ENCODE results near the gene GALNT2.

The GALNT2 gene

DNA sequence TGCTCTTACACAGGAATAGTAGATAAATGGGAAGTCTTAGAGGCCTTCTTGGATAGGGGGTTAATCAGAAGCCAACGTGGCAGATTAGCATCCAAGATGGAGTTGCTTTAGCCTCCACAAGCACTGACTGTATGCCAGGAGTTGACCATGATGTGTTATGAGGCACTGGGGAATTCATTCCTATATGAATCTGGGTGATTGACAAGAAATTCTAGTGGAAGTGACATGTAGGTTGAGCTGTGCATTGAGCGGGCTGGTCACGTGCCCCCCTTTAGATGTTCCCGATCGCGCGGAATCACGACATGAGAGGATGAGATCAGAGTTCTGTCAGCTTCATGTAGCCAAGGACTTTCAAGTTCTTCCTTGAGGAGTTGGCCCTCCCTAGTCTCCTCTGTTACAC, 31.7 kb downstream of the GALNT2 start:
- no peak for TF ChIP-seq TAF1 (IDR thresholded peaks at IDR 0.05; ENCODE audit: borderline replicate concordance, insufficient read depth, low read length)
- no peak for TF ChIP-seq FOXP2 (optimal IDR thresholded peaks at IDR 0.05; ENCODE audit: borderline replicate concordance, extremely low read depth, extremely low read length, insufficient read depth)
- no peak for TF ChIP-seq SIN3A (IDR thresholded peaks at IDR 0.05; ENCODE audit: borderline replicate concordance, insufficient read depth, low read length)
- TF ChIP-seq, protein P1, sequence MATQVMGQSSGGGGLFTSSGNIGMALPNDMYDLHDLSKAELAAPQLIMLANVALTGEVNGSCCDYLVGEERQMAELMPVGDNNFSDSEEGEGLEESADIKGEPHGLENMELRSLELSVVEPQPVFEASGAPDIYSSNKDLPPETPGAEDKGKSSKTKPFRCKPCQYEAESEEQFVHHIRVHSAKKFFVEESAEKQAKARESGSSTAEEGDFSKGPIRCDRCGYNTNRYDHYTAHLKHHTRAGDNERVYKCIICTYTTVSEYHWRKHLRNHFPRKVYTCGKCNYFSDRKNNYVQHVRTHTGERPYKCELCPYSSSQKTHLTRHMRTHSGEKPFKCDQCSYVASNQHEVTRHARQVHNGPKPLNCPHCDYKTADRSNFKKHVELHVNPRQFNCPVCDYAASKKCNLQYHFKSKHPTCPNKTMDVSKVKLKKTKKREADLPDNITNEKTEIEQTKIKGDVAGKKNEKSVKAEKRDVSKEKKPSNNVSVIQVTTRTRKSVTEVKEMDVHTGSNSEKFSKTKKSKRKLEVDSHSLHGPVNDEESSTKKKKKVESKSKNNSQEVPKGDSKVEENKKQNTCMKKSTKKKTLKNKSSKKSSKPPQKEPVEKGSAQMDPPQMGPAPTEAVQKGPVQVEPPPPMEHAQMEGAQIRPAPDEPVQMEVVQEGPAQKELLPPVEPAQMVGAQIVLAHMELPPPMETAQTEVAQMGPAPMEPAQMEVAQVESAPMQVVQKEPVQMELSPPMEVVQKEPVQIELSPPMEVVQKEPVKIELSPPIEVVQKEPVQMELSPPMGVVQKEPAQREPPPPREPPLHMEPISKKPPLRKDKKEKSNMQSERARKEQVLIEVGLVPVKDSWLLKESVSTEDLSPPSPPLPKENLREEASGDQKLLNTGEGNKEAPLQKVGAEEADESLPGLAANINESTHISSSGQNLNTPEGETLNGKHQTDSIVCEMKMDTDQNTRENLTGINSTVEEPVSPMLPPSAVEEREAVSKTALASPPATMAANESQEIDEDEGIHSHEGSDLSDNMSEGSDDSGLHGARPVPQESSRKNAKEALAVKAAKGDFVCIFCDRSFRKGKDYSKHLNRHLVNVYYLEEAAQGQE (IDR thresholded peaks at IDR 0.05; ENCODE audit: insufficient read depth in 1 of 2, low read depth in 2 of 2, low read length in 2 of 2): no peak
- no peak for TF ChIP-seq POLR2AphosphoS5 (IDR thresholded peaks at IDR 0.05; ENCODE audit: low read depth, low read length)

DNA sequence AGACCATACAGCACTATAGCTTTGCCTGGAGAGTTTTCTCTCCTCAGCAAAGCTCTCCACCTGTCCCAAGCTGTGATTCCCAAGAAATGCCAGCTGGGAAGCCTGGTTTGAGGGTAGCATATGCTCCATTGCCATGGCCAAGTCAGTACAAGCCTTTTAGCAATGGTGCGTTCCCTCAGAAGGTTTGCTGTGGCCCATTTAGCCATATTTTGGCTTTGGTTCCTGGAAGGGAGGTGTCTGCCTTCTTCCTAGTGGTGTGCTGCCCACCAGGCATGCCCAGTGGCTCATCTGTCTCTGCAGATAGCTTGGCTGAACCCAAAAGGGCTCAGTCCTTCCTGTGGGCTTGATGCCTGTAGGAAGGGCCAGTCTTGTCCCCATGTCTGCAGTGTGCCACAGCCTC, 32.4 kb downstream of the GALNT2 start:
- TF ChIP-seq, protein P1 (IDR thresholded peaks at IDR 0.05; ENCODE audit: insufficient read depth in 1 of 2, low read depth in 2 of 2, low read length in 2 of 2): no peak
- no peak for TF ChIP-seq FOXP2 (optimal IDR thresholded peaks at IDR 0.05; ENCODE audit: borderline replicate concordance, extremely low read depth, extremely low read length, insufficient read depth)
- no peak for TF ChIP-seq POLR2AphosphoS5 (IDR thresholded peaks at IDR 0.05; ENCODE audit: low read depth, low read length)
- TF ChIP-seq TAF1 (IDR thresholded peaks at IDR 0.05; ENCODE audit: borderline replicate concordance, insufficient read depth, low read length): no peak
- TF ChIP-seq SIN3A (IDR thresholded peaks at IDR 0.05; ENCODE audit: borderline replicate concordance, insufficient read depth, low read length): no peak

DNA sequence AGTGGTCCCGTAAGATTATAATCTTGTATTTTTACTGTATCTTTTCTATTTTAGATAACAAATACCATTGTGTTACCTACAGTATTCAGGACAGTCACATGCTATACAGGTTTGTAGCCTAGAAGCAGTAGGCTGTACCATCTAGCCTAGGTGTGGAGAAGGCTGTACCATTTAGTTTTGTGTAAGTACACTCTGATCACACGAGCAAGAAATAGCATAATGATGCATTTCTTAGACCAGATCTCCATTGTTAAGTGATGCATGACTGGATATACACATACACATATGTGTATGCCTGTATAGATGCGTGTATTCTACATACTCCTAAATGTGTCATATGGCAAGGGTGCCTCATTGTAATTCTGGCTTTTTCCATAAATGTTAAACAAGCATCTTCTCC, 33.9 kb downstream of the GALNT2 start:
- TF ChIP-seq TAF1 (IDR thresholded peaks at IDR 0.05; ENCODE audit: borderline replicate concordance, insufficient read depth, low read length): no peak

DNA sequence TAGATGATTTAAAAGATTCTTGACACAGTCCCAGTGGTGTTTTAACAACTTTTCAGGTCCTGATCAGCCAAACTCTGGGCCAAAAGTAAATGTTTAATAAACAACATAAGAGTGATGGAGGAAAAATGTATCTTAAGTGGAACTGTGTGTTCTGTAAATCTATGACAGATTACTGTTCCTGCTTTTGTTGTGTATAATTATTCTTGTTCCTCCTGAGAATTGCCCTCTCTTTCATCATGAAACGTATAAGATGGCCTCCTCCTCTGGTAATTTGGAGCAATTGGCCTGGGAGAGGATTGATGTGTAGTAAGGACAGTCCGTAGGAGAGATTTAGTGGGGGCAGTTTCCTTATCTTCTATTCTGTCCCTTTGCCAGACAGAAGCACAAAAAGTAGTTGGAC, 34.5 kb downstream of the GALNT2 start:
- TF ChIP-seq FOXP2 (optimal IDR thresholded peaks at IDR 0.05; ENCODE audit: borderline replicate concordance, extremely low read depth, extremely low read length, insufficient read depth) (no peak), TAF1 (IDR thresholded peaks at IDR 0.05; ENCODE audit: borderline replicate concordance, insufficient read depth, low read length) (no peak), SIN3A (IDR thresholded peaks at IDR 0.05; ENCODE audit: borderline replicate concordance, insufficient read depth, low read length) (no peak), POLR2AphosphoS5 (IDR thresholded peaks at IDR 0.05; ENCODE audit: low read depth, low read length) (no peak)
- TF ChIP-seq, protein P1 (IDR thresholded peaks at IDR 0.05; ENCODE audit: insufficient read depth in 1 of 2, low read depth in 2 of 2, low read length in 2 of 2): no peak

DNA sequence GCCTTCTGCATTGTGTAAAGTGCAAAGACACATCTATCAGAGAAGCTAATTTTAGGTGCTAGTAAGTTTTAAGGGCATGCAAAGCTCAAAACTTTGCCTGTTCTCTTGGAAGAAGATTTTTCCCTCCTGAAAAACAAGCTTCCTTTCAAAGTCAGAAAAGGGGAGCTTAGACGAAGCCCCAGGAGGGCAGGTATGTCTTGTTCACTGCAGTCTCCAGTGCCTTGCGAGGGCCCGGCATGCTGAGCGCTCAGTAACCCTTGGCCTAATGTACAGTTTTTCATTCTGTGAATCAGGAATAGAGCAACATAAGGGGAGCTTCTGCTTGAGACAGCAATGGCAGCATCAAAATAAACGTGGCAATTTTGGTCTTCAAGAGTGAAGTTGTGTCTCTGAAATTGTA, 35.0 kb downstream of the GALNT2 start:
- TF ChIP-seq, protein P1 (IDR thresholded peaks at IDR 0.05; ENCODE audit: insufficient read depth in 1 of 2, low read depth in 2 of 2, low read length in 2 of 2): no peak
- TF ChIP-seq FOXP2 (optimal IDR thresholded peaks at IDR 0.05; ENCODE audit: borderline replicate concordance, extremely low read depth, extremely low read length, insufficient read depth): no peak
- TF ChIP-seq POLR2AphosphoS5 (IDR thresholded peaks at IDR 0.05; ENCODE audit: low read depth, low read length): no peak
- no peak for TF ChIP-seq SIN3A (IDR thresholded peaks at IDR 0.05; ENCODE audit: borderline replicate concordance, insufficient read depth, low read length)
- TF ChIP-seq TAF1 (IDR thresholded peaks at IDR 0.05; ENCODE audit: borderline replicate concordance, insufficient read depth, low read length): no peak
